ENCODE data around the gene MDN1. TPM values are rescaled to one million over a fixed set of nuclear protein-coding genes. Genes with fewer than 3 reads are reported as not detected.

The MDN1 gene
- total RNA-seq, 4 donors from 2014 or later, result 7.1 to 46.5 (median 34.5) TPM

DNA sequence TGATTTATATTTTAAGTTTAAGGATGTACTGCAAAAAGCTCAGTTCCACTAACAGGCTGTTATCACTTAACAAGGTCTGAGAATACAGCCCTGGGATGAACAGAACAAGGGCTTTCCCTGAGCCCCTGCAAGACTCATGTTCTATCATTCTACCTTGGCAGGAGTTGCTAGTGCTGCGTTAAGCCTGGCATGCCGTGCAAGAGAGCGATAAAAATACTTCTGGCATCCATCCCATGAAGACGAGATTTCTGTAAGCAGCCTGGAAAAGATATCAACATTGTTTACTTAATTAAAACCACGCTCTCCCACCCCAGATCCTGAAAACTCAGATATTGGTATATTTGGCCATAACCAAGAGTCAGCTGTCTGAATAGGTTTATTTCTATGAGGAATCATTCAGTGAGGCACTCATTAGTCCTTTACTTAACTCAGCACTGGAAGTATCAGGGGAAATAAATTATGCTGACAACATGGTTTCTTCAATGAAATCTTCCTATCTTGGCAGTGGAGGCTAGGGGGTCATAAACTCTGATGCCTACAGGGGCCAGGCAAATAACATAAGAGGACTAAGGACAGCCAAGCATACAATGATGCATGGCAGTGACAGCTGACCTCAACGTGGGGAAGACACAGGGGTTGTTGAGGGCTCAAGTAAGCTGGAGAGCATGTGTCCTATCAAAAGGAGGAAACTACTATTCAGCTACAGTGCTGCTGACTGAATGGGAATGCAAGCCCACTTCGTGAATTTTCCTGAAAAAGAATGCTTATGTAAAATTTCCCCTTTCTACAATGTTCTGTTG, 143.4 kb downstream of the MDN1 start:
- H3K27ac ChIP-seq, result no peak overlapping the region
- no peaks in the 10 kb centered on the region for H3K4me1 ChIP-seq
- no peaks in the 10 kb centered on the region for H3K9me3 ChIP-seq
- no peaks in the 10 kb centered on the region for H3K36me3 ChIP-seq
- no peaks in the 10 kb centered on the region for H3K27me3 ChIP-seq
- DNase-seq, result no peak
- intact Hi-C loops (cut with DNase I; ENCODE audit: low total_unique reads), result no loop called here
- TF ChIP-seq POLR2A (IDR thresholded peaks at IDR 0.05), result no peak
- TF ChIP-seq, protein P1, sequence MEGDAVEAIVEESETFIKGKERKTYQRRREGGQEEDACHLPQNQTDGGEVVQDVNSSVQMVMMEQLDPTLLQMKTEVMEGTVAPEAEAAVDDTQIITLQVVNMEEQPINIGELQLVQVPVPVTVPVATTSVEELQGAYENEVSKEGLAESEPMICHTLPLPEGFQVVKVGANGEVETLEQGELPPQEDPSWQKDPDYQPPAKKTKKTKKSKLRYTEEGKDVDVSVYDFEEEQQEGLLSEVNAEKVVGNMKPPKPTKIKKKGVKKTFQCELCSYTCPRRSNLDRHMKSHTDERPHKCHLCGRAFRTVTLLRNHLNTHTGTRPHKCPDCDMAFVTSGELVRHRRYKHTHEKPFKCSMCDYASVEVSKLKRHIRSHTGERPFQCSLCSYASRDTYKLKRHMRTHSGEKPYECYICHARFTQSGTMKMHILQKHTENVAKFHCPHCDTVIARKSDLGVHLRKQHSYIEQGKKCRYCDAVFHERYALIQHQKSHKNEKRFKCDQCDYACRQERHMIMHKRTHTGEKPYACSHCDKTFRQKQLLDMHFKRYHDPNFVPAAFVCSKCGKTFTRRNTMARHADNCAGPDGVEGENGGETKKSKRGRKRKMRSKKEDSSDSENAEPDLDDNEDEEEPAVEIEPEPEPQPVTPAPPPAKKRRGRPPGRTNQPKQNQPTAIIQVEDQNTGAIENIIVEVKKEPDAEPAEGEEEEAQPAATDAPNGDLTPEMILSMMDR (IDR thresholded peaks at IDR 0.05), result no peak
- no peak overlapping the region for H3K4me3 ChIP-seq

DNA sequence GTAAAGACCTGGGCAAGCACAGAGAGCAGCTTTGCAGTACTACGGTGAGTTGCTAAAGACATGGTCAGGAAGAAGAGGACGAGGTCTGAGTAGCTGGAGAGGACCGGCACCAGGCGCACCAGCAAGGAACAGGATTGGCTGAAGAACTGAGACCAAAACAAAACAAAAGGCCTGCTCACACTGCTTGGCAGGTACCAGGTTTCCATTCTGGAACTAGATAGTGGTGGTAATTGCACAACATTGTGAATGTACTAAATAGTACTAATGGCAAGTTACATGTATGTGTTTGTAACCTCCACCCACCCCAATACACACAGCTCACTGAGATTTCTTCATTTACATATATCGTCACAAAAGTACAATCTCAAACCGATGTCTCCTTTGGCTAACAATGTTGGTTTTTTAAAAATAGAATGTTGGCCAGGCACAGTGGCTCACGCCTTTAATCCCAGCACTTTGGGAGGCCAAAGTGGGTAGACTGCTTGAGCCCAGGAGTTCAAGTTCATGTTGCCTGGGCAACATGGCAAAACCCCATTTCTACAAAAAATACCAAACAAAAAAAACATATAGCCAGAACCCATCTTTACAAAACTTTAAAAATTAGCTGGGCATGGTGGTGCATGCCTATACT, 148.5 kb downstream of the MDN1 start:
- DNase-seq, result no peak
- no peaks in the 10 kb centered on the region for H3K27me3 ChIP-seq
- intact Hi-C loops (cut with DNase I; ENCODE audit: low total_unique reads), result no loop called here
- no peaks in the 10 kb centered on the region for H3K36me3 ChIP-seq
- TF ChIP-seq, protein P1 (IDR thresholded peaks at IDR 0.05), result no peak
- no peak for TF ChIP-seq POLR2A (IDR thresholded peaks at IDR 0.05)
- no peak overlapping the region for H3K27ac ChIP-seq
- no peak overlapping the region for H3K4me3 ChIP-seq
- H3K4me1 ChIP-seq, result no peaks in the 10 kb centered on the region
- H3K9me3 ChIP-seq, result no peaks in the 10 kb centered on the region

DNA sequence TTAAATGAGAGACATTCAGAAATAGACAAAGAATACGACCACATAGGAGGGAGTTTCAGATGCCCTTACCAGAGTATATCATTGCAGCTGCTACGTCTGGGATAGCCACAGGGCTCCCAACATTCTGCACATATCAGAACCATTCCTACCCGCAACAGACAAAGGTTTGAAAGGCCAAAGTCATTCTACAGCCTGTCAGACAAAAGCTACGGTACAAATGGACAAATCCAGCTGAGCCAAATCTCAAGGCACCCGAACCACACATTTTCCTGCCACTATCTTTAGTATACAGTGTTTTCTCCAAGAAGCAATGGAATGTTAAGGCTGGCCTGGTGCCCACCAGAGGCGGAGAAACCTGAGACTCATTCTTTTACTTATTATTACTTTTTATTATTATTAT, 150.6 kb downstream of the MDN1 start:
- no peak for DNase-seq
- no peaks in the 10 kb centered on the region for H3K36me3 ChIP-seq

DNA sequence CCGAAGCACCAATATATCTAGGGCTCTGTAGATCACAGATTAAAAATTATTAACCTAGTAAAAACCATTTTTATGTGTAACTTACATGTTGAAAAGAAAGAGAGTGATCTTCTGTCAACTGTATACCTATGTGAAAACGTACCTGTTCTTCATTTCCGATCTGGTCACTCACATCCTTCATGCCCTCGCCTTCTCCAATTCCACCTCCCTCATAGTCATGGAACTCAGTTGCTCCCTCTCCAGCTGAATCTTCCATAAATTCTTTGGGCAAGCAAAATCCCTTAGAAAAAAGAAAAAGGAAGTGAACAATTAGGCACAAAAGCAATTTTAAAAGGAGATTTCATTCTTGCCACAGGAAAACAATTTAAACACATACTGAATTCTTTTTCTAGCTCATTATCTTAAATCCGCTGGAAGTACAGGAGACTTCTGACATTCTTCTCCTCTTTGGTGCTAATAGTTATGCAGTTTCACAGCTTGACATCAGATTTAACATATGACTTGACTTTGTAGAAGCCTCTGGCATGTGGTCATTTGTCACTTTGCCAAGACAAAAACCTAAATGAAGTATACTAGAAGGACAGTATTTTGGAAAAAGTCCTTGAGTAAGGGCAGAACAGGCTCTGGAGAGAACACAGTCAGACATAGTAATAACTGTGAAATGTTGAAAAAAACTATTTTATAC, 151.6 kb downstream of the MDN1 start:
- TF ChIP-seq POLR2A (IDR thresholded peaks at IDR 0.05), result no peak
- TF ChIP-seq, protein P1 (IDR thresholded peaks at IDR 0.05), result no peak
- DNase-seq, result no peak
- intact Hi-C loops (cut with DNase I; ENCODE audit: low total_unique reads), result no loop called here
- Histone ChIP-seq H3K27ac (no peak overlapping the region), H3K27me3 (no peaks in the 10 kb centered on the region), H3K4me1 (no peaks in the 10 kb centered on the region), H3K36me3 (no peaks in the 10 kb centered on the region), H3K4me3 (no peak overlapping the region), H3K9me3 (no peaks in the 10 kb centered on the region)

More for the DNA sequence above, 150.6 kb downstream of the MDN1 start:
- intact Hi-C loops (cut with DNase I; ENCODE audit: low total_unique reads), result no loop called here
- H3K4me3 ChIP-seq, result no peak overlapping the region
- H3K27me3 ChIP-seq, result no peaks in the 10 kb centered on the region
- no peaks in the 10 kb centered on the region for H3K4me1 ChIP-seq
- TF ChIP-seq, protein P1 (IDR thresholded peaks at IDR 0.05), result no peak
- no peak for TF ChIP-seq POLR2A (IDR thresholded peaks at IDR 0.05)
- H3K9me3 ChIP-seq, result no peaks in the 10 kb centered on the region
- no peak overlapping the region for H3K27ac ChIP-seq

Measured in uterus (tissue), 4 donors.